ENCODE measurements around the gene GPC6. TPM values are rescaled to one million over a fixed set of nuclear protein-coding genes. Genes with fewer than 3 reads are reported as not detected.

GPC6 gene
- polyA plus RNA-seq, 4 donors = 0.22 to 45.0 (median 1.4) TPM

DNA sequence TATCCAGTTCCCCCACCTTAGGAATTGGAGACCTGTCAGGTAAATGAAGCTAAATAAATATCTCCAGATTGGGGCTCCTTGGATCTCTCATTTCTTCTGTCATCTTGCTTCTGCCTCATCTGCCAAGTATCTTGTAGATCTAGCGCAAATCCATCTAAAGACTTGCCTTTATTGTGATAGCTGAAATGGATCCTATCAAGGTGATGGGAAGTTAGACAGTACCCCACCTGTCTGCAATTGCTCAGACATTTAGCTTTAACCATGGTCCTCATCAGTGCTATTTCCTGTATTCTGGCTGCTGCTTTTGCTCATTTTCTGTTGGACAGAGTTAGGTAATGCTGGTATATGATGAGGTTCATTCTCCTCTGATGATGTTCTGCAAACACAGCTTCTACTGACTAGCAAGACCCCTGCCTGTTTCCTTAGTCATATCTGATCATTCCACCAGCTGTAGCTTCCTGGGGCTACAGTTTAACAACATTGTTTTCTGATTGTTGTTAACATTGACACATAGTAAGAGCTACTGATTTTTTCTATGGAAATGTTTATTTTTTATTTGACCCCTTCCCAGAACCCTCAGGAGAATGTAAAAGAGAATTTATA, 912.9 kb downstream of the GPC6 start:
- Histone ChIP-seq H3K4me1 (ENCODE audit: control insufficient read depth in 3 of 3, insufficient read depth in 2 of 3, low read depth in 1 of 3, low read length in 2 of 3) (no peaks in the 10 kb centered on the region), H3K36me3 (ENCODE audit: control insufficient read depth in 3 of 3, insufficient read depth in 2 of 3, low read depth in 1 of 3, low read length in 3 of 3) (no peaks in the 10 kb centered on the region), H3K4me3 (ENCODE audit: low read depth in 1 of 3, low read length in 3 of 3) (no peak overlapping the region), H3K27ac (ENCODE audit: low read depth in 1 of 3, low read length in 2 of 3) (peak overlapping the region in 1 of 3 donors; percentile 4), H3K27me3 (ENCODE audit: control insufficient read depth in 3 of 3, insufficient read depth in 3 of 3, low read length in 3 of 3) (no peaks in the 10 kb centered on the region), H3K9me3 (ENCODE audit: control insufficient read depth in 2 of 2, insufficient read depth in 1 of 2, low read depth in 1 of 2, low read length in 1 of 2) (no peaks in the 10 kb centered on the region)
- FAIRE-seq = no peak
- 87 to 95% (median 93%) methylated on average over 1 of the region's 1 CpG for WGBS, 3 donors
- DNase-seq = no peak

- FAIRE-seq (no peak), DNase-seq (no peak)
- no peaks in the 10 kb centered on the region for H3K36me3 ChIP-seq (ENCODE audit: control insufficient read depth in 3 of 3, insufficient read depth in 2 of 3, low read depth in 1 of 3, low read length in 3 of 3)
- H3K27ac ChIP-seq (ENCODE audit: low read depth in 1 of 3, low read length in 2 of 3) = no peak overlapping the region
- no peaks in the 10 kb centered on the region for H3K9me3 ChIP-seq (ENCODE audit: control insufficient read depth in 2 of 2, insufficient read depth in 1 of 2, low read depth in 1 of 2, low read length in 1 of 2)
- H3K4me3 ChIP-seq (ENCODE audit: low read depth in 1 of 3, low read length in 3 of 3) = no peak overlapping the region
- H3K27me3 ChIP-seq (ENCODE audit: control insufficient read depth in 3 of 3, insufficient read depth in 3 of 3, low read length in 3 of 3) = no peaks in the 10 kb centered on the region
- 79 to 84% (median 81%) methylated on average over 2 of the region's 2 CpGs for WGBS, 3 donors
- H3K4me1 ChIP-seq (ENCODE audit: control insufficient read depth in 3 of 3, insufficient read depth in 2 of 3, low read depth in 1 of 3, low read length in 2 of 3) = no peaks in the 10 kb centered on the region
Measured at GRCh38 chr13:94140027-94140426, 913.4 kb downstream of the GPC6 start.

DNA sequence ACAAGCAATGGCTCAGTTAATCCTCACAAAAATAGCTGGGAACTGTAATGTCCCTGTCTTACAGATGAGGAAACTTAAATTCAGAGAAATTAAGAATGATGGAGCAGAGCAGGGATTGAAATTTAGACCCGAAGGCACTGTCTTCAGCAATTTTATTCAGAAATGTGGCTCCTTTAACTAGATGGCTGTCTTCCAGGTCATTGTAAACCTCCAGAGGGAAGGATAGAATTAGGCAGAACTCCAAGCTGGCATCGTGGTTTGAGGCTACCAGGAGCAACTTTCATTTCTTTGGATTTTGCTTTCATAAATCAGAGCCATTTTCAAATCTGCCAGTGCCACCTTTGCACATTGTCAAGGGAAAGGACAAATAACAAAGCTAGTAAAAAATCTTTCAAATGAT, 913.9 kb downstream of the GPC6 start:
- 52 to 63% (median 54%) methylated on average over 2 of the region's 2 CpGs for WGBS, 3 donors
- no peak for DNase-seq
- H3K9me3 ChIP-seq (ENCODE audit: control insufficient read depth in 2 of 2, insufficient read depth in 1 of 2, low read depth in 1 of 2, low read length in 1 of 2) = no peaks in the 10 kb centered on the region
- H3K27ac ChIP-seq (ENCODE audit: low read depth in 1 of 3, low read length in 2 of 3) = no peak overlapping the region
- H3K4me3 ChIP-seq (ENCODE audit: low read depth in 1 of 3, low read length in 3 of 3) = no peak overlapping the region
- FAIRE-seq = no peak
- H3K27me3 ChIP-seq (ENCODE audit: control insufficient read depth in 3 of 3, insufficient read depth in 3 of 3, low read length in 3 of 3) = no peaks in the 10 kb centered on the region
- peaks cover 0 to under 1% (median 0%) of the 10 kb centered on the region in 3 donors for H3K4me1 ChIP-seq (ENCODE audit: control insufficient read depth in 3 of 3, insufficient read depth in 2 of 3, low read depth in 1 of 3, low read length in 2 of 3)
- H3K36me3 ChIP-seq (ENCODE audit: control insufficient read depth in 3 of 3, insufficient read depth in 2 of 3, low read depth in 1 of 3, low read length in 3 of 3) = no peaks in the 10 kb centered on the region

GRCh38 chr13:94143624-94144350, 917.2 kb downstream of the GPC6 start:
- Histone ChIP-seq H3K9me3 (ENCODE audit: control insufficient read depth in 2 of 2, insufficient read depth in 1 of 2, low read depth in 1 of 2, low read length in 1 of 2) (no peaks in the 10 kb centered on the region), H3K27ac (ENCODE audit: low read depth in 1 of 3, low read length in 2 of 3) (no peak overlapping the region), H3K27me3 (ENCODE audit: control insufficient read depth in 3 of 3, insufficient read depth in 3 of 3, low read length in 3 of 3) (no peaks in the 10 kb centered on the region), H3K4me3 (ENCODE audit: low read depth in 1 of 3, low read length in 3 of 3) (no peak overlapping the region), H3K36me3 (ENCODE audit: control insufficient read depth in 3 of 3, insufficient read depth in 2 of 3, low read depth in 1 of 3, low read length in 3 of 3) (no peaks in the 10 kb centered on the region), H3K4me1 (ENCODE audit: control insufficient read depth in 3 of 3, insufficient read depth in 2 of 3, low read depth in 1 of 3, low read length in 2 of 3) (peaks cover 0 to 7% (median 0%) of the 10 kb centered on the region in 3 donors)
- 86 to 90% (median 88%) methylated on average over 11 of the region's 11 CpGs for WGBS, 3 donors
- DNase-seq (no peak), FAIRE-seq (no peak)

DNA sequence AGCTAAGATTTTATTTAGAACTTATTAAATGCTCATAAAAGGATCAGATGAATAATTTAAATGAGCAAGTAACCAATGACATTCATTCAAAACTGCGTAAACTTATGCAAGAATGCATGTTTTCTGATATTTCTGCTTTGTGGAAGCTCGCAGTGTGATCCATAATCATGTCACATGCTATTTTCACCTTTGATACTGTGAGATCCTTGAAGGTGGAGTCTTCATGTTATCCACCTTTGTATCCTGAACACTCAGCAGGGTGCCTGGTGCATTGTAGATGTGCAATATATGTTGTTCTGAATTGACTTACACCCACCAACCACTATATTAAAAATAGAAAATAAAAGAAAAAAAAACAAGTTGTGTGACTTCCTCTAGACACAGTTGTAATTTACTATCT, 919.4 kb downstream of the GPC6 start:
- WGBS, 3 donors = 15 to 53% (median 31%) methylated on average over 2 of the region's 2 CpGs
- H3K4me3 ChIP-seq (ENCODE audit: low read depth in 1 of 3, low read length in 3 of 3) = no peak overlapping the region
- H3K9me3 ChIP-seq (ENCODE audit: control insufficient read depth in 2 of 2, insufficient read depth in 1 of 2, low read depth in 1 of 2, low read length in 1 of 2) = no peaks in the 10 kb centered on the region
- FAIRE-seq = no peak
- H3K27ac ChIP-seq (ENCODE audit: low read depth in 1 of 3, low read length in 2 of 3) = peak overlapping the region in 1 of 3 donors; percentile 4
- H3K27me3 ChIP-seq (ENCODE audit: control insufficient read depth in 3 of 3, insufficient read depth in 3 of 3, low read length in 3 of 3) = no peaks in the 10 kb centered on the region
- no peaks in the 10 kb centered on the region for H3K36me3 ChIP-seq (ENCODE audit: control insufficient read depth in 3 of 3, insufficient read depth in 2 of 3, low read depth in 1 of 3, low read length in 3 of 3)
- H3K4me1 ChIP-seq (ENCODE audit: control insufficient read depth in 3 of 3, insufficient read depth in 2 of 3, low read depth in 1 of 3, low read length in 2 of 3) = peaks cover 0 to 7% (median 0%) of the 10 kb centered on the region in 3 donors
- DNase-seq = peak; percentile 65 to 68

DNA sequence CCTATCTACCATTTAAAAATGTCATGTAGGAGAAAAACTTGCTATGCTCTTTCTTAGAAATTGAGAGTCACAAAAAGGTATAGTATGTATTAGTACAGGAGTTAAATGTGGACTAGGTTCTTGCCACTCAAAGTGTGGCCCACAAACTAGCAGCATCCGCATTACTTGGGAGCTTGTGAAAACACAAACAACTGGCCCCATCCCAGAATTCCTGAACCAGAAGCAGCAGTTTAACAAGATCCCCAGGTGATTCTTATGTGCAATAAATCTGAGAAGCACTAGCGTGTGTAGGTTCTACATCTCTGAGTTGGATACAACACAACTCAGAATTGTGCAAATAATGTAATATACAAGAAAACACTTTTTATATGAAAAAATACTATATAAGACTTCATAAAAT, 927.0 kb downstream of the GPC6 start:
- Histone ChIP-seq H3K4me1 (ENCODE audit: control insufficient read depth in 3 of 3, insufficient read depth in 2 of 3, low read depth in 1 of 3, low read length in 2 of 3) (no peaks in the 10 kb centered on the region), H3K27ac (ENCODE audit: low read depth in 1 of 3, low read length in 2 of 3) (no peak overlapping the region), H3K9me3 (ENCODE audit: control insufficient read depth in 2 of 2, insufficient read depth in 1 of 2, low read depth in 1 of 2, low read length in 1 of 2) (no peaks in the 10 kb centered on the region), H3K27me3 (ENCODE audit: control insufficient read depth in 3 of 3, insufficient read depth in 3 of 3, low read length in 3 of 3) (no peaks in the 10 kb centered on the region), H3K36me3 (ENCODE audit: control insufficient read depth in 3 of 3, insufficient read depth in 2 of 3, low read depth in 1 of 3, low read length in 3 of 3) (no peaks in the 10 kb centered on the region), H3K4me3 (ENCODE audit: low read depth in 1 of 3, low read length in 3 of 3) (no peak overlapping the region)
- FAIRE-seq (no peak), DNase-seq (no peak)
- WGBS, 3 donors = 97 to 100% (median 98%) methylated on average over 2 of the region's 2 CpGs

DNA sequence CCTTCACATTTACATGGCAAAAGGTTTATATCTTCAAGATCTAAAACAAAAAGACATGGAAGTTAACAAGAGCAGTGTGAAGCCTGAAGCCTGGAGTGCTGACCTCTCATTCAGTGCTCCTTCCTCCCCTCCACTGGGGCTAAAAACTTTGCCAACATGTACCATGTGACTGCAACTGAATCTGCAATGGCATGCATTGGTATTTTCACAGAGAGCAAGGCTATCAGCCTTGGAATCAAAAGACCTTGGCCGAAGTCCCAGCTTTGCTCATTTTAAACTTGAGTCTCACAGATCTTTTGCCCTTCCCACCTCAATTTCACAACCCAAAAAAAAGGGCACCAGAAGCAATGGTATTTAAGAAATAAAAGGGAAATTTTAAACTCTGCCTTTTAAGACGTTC, 927.8 kb downstream of the GPC6 start:
- H3K4me1 ChIP-seq (ENCODE audit: control insufficient read depth in 3 of 3, insufficient read depth in 2 of 3, low read depth in 1 of 3, low read length in 2 of 3) = no peaks in the 10 kb centered on the region
- DNase-seq = no peak
- H3K27ac ChIP-seq (ENCODE audit: low read depth in 1 of 3, low read length in 2 of 3) = no peak overlapping the region
- H3K36me3 ChIP-seq (ENCODE audit: control insufficient read depth in 3 of 3, insufficient read depth in 2 of 3, low read depth in 1 of 3, low read length in 3 of 3) = no peaks in the 10 kb centered on the region
- H3K27me3 ChIP-seq (ENCODE audit: control insufficient read depth in 3 of 3, insufficient read depth in 3 of 3, low read length in 3 of 3) = no peaks in the 10 kb centered on the region
- H3K4me3 ChIP-seq (ENCODE audit: low read depth in 1 of 3, low read length in 3 of 3) = no peak overlapping the region
- WGBS, 3 donors = 58 to 71% (median 61%) methylated on average over 2 of the region's 2 CpGs
- H3K9me3 ChIP-seq (ENCODE audit: control insufficient read depth in 2 of 2, insufficient read depth in 1 of 2, low read depth in 1 of 2, low read length in 1 of 2) = no peaks in the 10 kb centered on the region
- no peak for FAIRE-seq

GRCh38 chr13:94157705-94158218, 931.2 kb downstream of the GPC6 start:
- 78 to 85% (median 82%) methylated on average over 2 of the region's 2 CpGs for WGBS, 3 donors
- H3K27me3 ChIP-seq (ENCODE audit: control insufficient read depth in 3 of 3, insufficient read depth in 3 of 3, low read length in 3 of 3) = no peaks in the 10 kb centered on the region

More at GRCh38 chr13:94157705-94158218, 931.2 kb downstream of the GPC6 start:
- H3K27ac ChIP-seq (ENCODE audit: low read depth in 1 of 3, low read length in 2 of 3) = no peak overlapping the region
- FAIRE-seq = no peak
- H3K9me3 ChIP-seq (ENCODE audit: control insufficient read depth in 2 of 2, insufficient read depth in 1 of 2, low read depth in 1 of 2, low read length in 1 of 2) = peaks cover 0 to 9% of the 10 kb centered on the region in 2 donors
- peaks cover 0 to 3% (median 0%) of the 10 kb centered on the region in 3 donors for H3K36me3 ChIP-seq (ENCODE audit: control insufficient read depth in 3 of 3, insufficient read depth in 2 of 3, low read depth in 1 of 3, low read length in 3 of 3)
- H3K4me1 ChIP-seq (ENCODE audit: control insufficient read depth in 3 of 3, insufficient read depth in 2 of 3, low read depth in 1 of 3, low read length in 2 of 3) = no peaks in the 10 kb centered on the region
- no peak overlapping the region for H3K4me3 ChIP-seq (ENCODE audit: low read depth in 1 of 3, low read length in 3 of 3)
- DNase-seq = no peak

All from small intestine (tissue), 7 donors.